HK-2 (cell line): ENCODE measurements around the gene NEIL3.

Source experiments
- DNase-seq: peaks from one replicate; pipeline ENCODE4 v3.0.0-alpha.2; 2018; ENCODE audit not compliant: unreplicated experiment

Gene NEIL3

DNA sequence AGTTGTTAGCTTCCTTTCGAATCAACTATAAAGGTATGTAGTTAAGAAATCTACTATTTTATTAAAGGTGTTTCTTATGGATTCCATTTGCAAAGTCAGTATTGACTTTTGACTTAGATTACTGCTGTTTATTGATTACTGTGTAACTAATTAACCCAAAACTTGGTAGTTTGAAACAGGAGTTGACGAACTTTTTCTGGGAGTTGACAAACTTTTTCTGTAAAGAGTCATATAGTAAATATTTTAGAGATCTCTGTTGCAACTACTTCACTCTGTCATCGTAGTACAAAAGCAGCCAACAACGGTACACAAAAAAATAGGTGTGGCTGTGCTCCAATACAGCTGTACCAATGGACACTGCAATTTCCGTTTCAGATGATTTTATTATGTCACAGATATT lies 102.3 kb downstream of the NEIL3 start:
- DNase-seq = no peak
